Astrocyte (in vitro differentiated cells and primary cell): ENCODE measurements around the gene CRYAA.

Experiments
- EZH2 ChIP-seq: IDR thresholded peaks from 2 replicates; pipeline ENCODE4 v1.6.1; 2012; ENCODE audit warnings: mild to moderate bottlenecking, low read length, inconsistent platforms; ENCODE audit not compliant: insufficient read depth
- TF ChIP-seq, protein P1 (sequence below): IDR thresholded peaks from 2 replicates; pipeline ENCODE4 v1.5.1; 2011; ENCODE audit warnings: low read depth, mild to moderate bottlenecking, inconsistent platforms, low read length, moderate library complexity; ENCODE audit not compliant: insufficient read depth

DNA sequence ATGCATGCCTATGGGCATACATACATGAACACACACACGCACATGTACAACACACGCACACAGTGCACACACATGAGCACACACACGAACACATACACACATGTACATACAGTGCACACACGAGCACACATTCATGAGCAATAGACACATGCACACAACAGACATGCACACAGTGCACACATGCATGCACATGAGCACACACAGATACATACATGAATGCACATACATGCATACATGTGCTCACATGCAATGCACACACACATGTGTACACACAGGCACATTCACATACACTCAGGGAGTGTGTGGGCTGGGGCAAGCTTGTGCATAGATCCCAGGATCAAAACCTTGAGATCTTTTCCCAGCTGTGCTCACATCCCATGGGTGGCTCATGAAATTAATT, 18.9 kb downstream of the CRYAA start:
- TF ChIP-seq, protein P1, sequence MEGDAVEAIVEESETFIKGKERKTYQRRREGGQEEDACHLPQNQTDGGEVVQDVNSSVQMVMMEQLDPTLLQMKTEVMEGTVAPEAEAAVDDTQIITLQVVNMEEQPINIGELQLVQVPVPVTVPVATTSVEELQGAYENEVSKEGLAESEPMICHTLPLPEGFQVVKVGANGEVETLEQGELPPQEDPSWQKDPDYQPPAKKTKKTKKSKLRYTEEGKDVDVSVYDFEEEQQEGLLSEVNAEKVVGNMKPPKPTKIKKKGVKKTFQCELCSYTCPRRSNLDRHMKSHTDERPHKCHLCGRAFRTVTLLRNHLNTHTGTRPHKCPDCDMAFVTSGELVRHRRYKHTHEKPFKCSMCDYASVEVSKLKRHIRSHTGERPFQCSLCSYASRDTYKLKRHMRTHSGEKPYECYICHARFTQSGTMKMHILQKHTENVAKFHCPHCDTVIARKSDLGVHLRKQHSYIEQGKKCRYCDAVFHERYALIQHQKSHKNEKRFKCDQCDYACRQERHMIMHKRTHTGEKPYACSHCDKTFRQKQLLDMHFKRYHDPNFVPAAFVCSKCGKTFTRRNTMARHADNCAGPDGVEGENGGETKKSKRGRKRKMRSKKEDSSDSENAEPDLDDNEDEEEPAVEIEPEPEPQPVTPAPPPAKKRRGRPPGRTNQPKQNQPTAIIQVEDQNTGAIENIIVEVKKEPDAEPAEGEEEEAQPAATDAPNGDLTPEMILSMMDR = no peak
- no peak for TF ChIP-seq EZH2
